Activated CD4-positive, alpha-beta T cell treated with anti-CD3 and anti-CD28 coated beads, Interleukin-10, Interleukin-2, amounts not matched to agents 100 ng/mL and 50 ng/mL, durations not matched to agents 16 hours and 8 hours (primary cell): ENCODE results near the gene RBM28.
"Not testable (repeated sequence)": the region's sequence is repeated elsewhere in the genome, so short reads cannot be mapped to it uniquely, and the experiment has no call there.

Experiments
- DNase-seq: peaks from one replicate; pipeline ENCODE4 v3.0.0-alpha.2; 2020

The RBM28 gene

GRCh38 chr7:128347647-128348097 is 4.0 kb upstream of the RBM28 start:
- DNase-seq, result peak; percentile 53

GRCh38 chr7:128344431-128344774 is 695 bp upstream of the RBM28 start:
- no peak for DNase-seq

- DNase-seq, result no peak
Observed at GRCh38 chr7:128341733-128342132, 2.0 kb downstream of the RBM28 start.

GRCh38 chr7:128335730-128336129 is 8.0 kb downstream of the RBM28 start:
- no peak for DNase-seq

- no peak for DNase-seq
Observed at GRCh38 chr7:128324368-128324680, 19.4 kb downstream of the RBM28 start.

- DNase-seq, result no peak
Observed at GRCh38 chr7:128323459-128324367, 20.0 kb downstream of the RBM28 start.

- no peak for DNase-seq
Observed at GRCh38 chr7:128323040-128323439, 20.7 kb downstream of the RBM28 start.

- peak; percentile 38 for DNase-seq
Observed at GRCh38 chr7:128322040-128322643, 21.6 kb downstream of the RBM28 start.

GRCh38 chr7:128321044-128321422 is 22.7 kb downstream of the RBM28 start:
- peak; percentile 8 for DNase-seq

GRCh38 chr7:128318691-128319090 is 25.0 kb downstream of the RBM28 start:
- no peak for DNase-seq

GRCh38 chr7:128311013-128311412 is 32.7 kb downstream of the RBM28 start:
- no peak for DNase-seq

- DNase-seq, result no peak
Observed at GRCh38 chr7:128310499-128310898, 33.2 kb downstream of the RBM28 start.

GRCh38 chr7:128309976-128310375 is 33.7 kb downstream of the RBM28 start:
- no peak for DNase-seq

GRCh38 chr7:128309124-128309523 is 34.6 kb downstream of the RBM28 start:
- DNase-seq, result no peak

- no peak for DNase-seq
Observed at GRCh38 chr7:128307061-128307460, 36.6 kb downstream of the RBM28 start.

- DNase-seq, result no peak
Observed at GRCh38 chr7:128304212-128304611, 39.5 kb downstream of the RBM28 start.

- no peak for DNase-seq
Observed at GRCh38 chr7:128303643-128304042, 40.1 kb downstream of the RBM28 start.

GRCh38 chr7:128303133-128303532 is 40.6 kb downstream of the RBM28 start:
- no peak for DNase-seq

GRCh38 chr7:128302139-128302538 is 41.6 kb downstream of the RBM28 start:
- DNase-seq, result no peak

GRCh38 chr7:128299109-128299607 is 44.5 kb downstream of the RBM28 start:
- DNase-seq, result no peak

GRCh38 chr7:128298004-128298403 is 45.7 kb downstream of the RBM28 start:
- DNase-seq, result not testable (repeated sequence)

GRCh38 chr7:128287556-128287955 is 56.2 kb downstream of the RBM28 start:
- no peak for DNase-seq

- no peak for DNase-seq
Observed at GRCh38 chr7:128284102-128284501, 59.6 kb downstream of the RBM28 start.

GRCh38 chr7:128281605-128282380 is 61.9 kb downstream of the RBM28 start:
- no peak for DNase-seq
